GM12878 (cell line): ENCODE results near the gene SLC4A2. TPM values are rescaled to one million over a fixed set of nuclear protein-coding genes. Genes with fewer than 3 reads are reported as not detected.
A peak's percentile ranks its signal among the peaks of the same experiment; 100 is the strongest.

ENCODE experiments used
- ATAC-seq: fragments of 200-7000 bp; cut with Tn5 transposase; 3 replicates; pipeline ENCODE4 v1.9.1; 2020; ENCODE audit warnings: mild to moderate bottlenecking, moderate library complexity
- BruUV-seq: library from RNA; stranded (reverse); fragments of 400-500 nt; replicated peaks from 2 replicates; lab custom pipeline; 2021; lab: Mats Ljungman, UMichigan
- CTCF ChIA-PET: fragments of 300-600 bp; sonication (Branson Sonifier 250); formaldehyde crosslinking; extraction: SDS; loops from one replicate; lab custom pipeline; 2021; ENCODE audit warnings: inconsistent platforms; lab: Yijun Ruan, JAX
- POLR2A ChIA-PET: fragments of 350-600 bp; formaldehyde crosslinking; extraction: SDS; loops from one replicate; lab custom pipeline; 2021; ENCODE audit warnings: inconsistent platforms; lab: Charles Lee
- RAD21 ChIA-PET: fragments of 300-600 bp; sonication (Branson Sonifier 250); formaldehyde crosslinking; loops from one replicate; lab custom pipeline; 2023; ENCODE audit warnings: antibody characterized with exemption; ENCODE audit not compliant: unreplicated experiment; lab: Charles Lee
- SMC1A ChIA-PET: fragments of 300-600 bp; sonication (Branson Sonifier 250); formaldehyde crosslinking; loops from one replicate; lab custom pipeline; 2023; ENCODE audit not compliant: unreplicated experiment, uncharacterized antibody; lab: Charles Lee
- DNase-seq: peaks from one replicate; pipeline ENCODE4 v3.0.0-alpha.2; 2011; ENCODE audit warnings: low read depth, low spot score
- FAIRE-seq: peaks from 3 replicates; lab custom pipeline; 2011; peaks lifted over from hg19 to GRCh38; lab: Jason Lieb, UNC
- H2AFZ ChIP-seq: 2 replicates; pipeline ENCODE4 v1.6.0; 2011; ENCODE audit warnings: low read depth, low read length, control low read depth; ENCODE audit not compliant: control insufficient read depth
- H3K27ac ChIP-seq: 2 replicates; pipeline ENCODE4 v1.5.1; 2011; ENCODE audit warnings: control low read depth; ENCODE audit not compliant: control insufficient read depth, insufficient read depth
- H3K27me3 ChIP-seq, 2 experiments: replicated peaks in 1 of 2; 2 replicates each; pipeline versions ENCODE4 v1.6.0 to v1.6.1; 2011; ENCODE audit warnings: low read length in 1 of 2; ENCODE audit not compliant: control insufficient read depth in 2 of 2, insufficient read depth in 2 of 2
- H3K36me3 ChIP-seq, 2 experiments: 2 replicates each; pipeline ENCODE4 v1.5.1; 2011; ENCODE audit warnings: low read length in 1 of 2; ENCODE audit not compliant: control insufficient read depth in 2 of 2, insufficient read depth in 2 of 2
- H3K4me1 ChIP-seq: 2 replicates; pipeline ENCODE4 v1.6.1; 2011; ENCODE audit warnings: mild to moderate bottlenecking, low read length, moderate library complexity, mixed read lengths; ENCODE audit not compliant: control insufficient read depth, insufficient read depth
- H3K4me2 ChIP-seq: 2 replicates; pipeline ENCODE4 v1.6.0; 2011; ENCODE audit warnings: control low read depth; ENCODE audit not compliant: control insufficient read depth, insufficient read depth
- H3K4me3 ChIP-seq: fragments of 200-600 bp; sonication (generic); 2 replicates; pipeline ENCODE4 v1.5.1; 2016
- H3K79me2 ChIP-seq: 2 replicates; pipeline ENCODE4 v1.6.0; 2011; ENCODE audit warnings: low read length; ENCODE audit not compliant: control insufficient read depth, insufficient read depth
- H3K9ac ChIP-seq: 2 replicates; pipeline ENCODE4 v1.8.0; 2011; ENCODE audit warnings: low read length, control low read depth, mixed read lengths; ENCODE audit not compliant: control insufficient read depth, insufficient read depth
- H3K9me3 ChIP-seq: replicated peaks from 3 replicates; pipeline ENCODE4 v1.5.1; 2011; ENCODE audit warnings: mild to moderate bottlenecking, low read length; ENCODE audit not compliant: control insufficient read depth, insufficient read depth
- H4K20me1 ChIP-seq: 2 replicates; pipeline ENCODE4 v1.6.0; 2011; ENCODE audit not compliant: control insufficient read depth, insufficient read depth
- ATF2 ChIP-seq: IDR thresholded peaks from 2 replicates; pipeline ENCODE4 v1.6.1; 2012; ENCODE audit warnings: low read length, inconsistent platforms
- CREB1 ChIP-seq: IDR thresholded peaks from 2 replicates; pipeline ENCODE4 v1.6.1; 2012; ENCODE audit warnings: low read depth, mild to moderate bottlenecking, inconsistent platforms
- GATAD2B ChIP-seq: fragments of 450-650 bp; conservative IDR thresholded peaks from 2 replicates; pipeline ENCODE4 v1.6.1; 2017; ENCODE audit warnings: low read depth, mild to moderate bottlenecking, moderate library complexity
- JUNB ChIP-seq: IDR thresholded peaks from 2 replicates; pipeline ENCODE4 v1.6.1; 2016; ENCODE audit warnings: antibody characterized with exemption, mild to moderate bottlenecking
- NFIC ChIP-seq: IDR thresholded peaks from 2 replicates; pipeline ENCODE4 v1.6.1; 2012; ENCODE audit warnings: low read depth, mild to moderate bottlenecking, inconsistent platforms, low read length, moderate library complexity
- NFYB ChIP-seq: IDR thresholded peaks from 2 replicates; pipeline ENCODE4 v1.6.1; 2011; ENCODE audit warnings: low read depth, mild to moderate bottlenecking, low read length, improper control_type of control experiment, moderate library complexity; ENCODE audit not compliant: insufficient read depth
- NR2F1 ChIP-seq: fragments of 450-650 bp; conservative IDR thresholded peaks from 2 replicates; pipeline ENCODE4 v1.6.1; 2017; ENCODE audit warnings: mild to moderate bottlenecking
- WGBS: methylation state at CpG from one replicate; pipeline ENCODE4 v1.1.6; 2016; ENCODE audit warnings: low lambda C conversion rate; ENCODE audit not compliant: insufficient replicate concordance, insufficient coverage; ENCODE audit errors: missing lambda C conversion rate; 5-methylcytosine and 5-hydroxymethylcytosine counted together
- in situ Hi-C: fragments of 300-500 bp; cut with MboI; formaldehyde crosslinking; loops from 9 replicates; pipeline ENCODE4 v1.14.3; 2018; ENCODE audit warnings: mixed read lengths
- intact Hi-C: fragments of 100-400 bp; cut with micrococcal nuclease; formaldehyde crosslinking; loops from one replicate; pipeline ENCODE4 v1.14.2; 2022; ENCODE audit not compliant: unreplicated experiment
- polyA plus RNA-seq, 11 experiments: library from polyadenylated mRNA; depleted of rRNA in 4 of 11; unstranded in 6 of 11; stranded (reverse) in 5 of 11; fragments of >200 nt; fragmentation: Nextera tagmentation in 4 of 11; fragmentation: Illumina TruSeq in 1 of 11; extraction: Ambion mirVana in 4 of 11; extraction: Trizol in 1 of 11; gene quantifications; 1 replicate in 1 of 11; 2 replicates in 10 of 11; pipeline versions ENCODE4 v1.2.1 to v1.2.3, GENCODE V29; 2011 to 2016; ENCODE audit warnings: inconsistent platforms in 2 of 11, missing spikeins in 2 of 11, low read depth in 1 of 11
- total RNA-seq, 4 experiments: library from RNA; depleted of rRNA in 3 of 4; stranded (reverse); fragments of >200 nt in 3 of 4; fragmentation: Illumina TruSeq in 1 of 4; extraction: Trizol in 1 of 4; gene quantifications; 2 replicates each; pipeline versions ENCODE4 v1.2.1 to v1.2.3, GENCODE V29; 2013 to 2021

Gene SLC4A2
- total and polyA plus RNA-seq, 10 of the 15 experiments (the other 5 are each of a cell fraction or from before 2014, with no cell fraction given), result 2.7 to 78.6 (median 30.1) TPM

- no peak for TF ChIP-seq GATAD2B
- TF ChIP-seq JUNB, result no peak
- no peak for TF ChIP-seq NR2F1
- no peak for TF ChIP-seq CREB1
- no peak for TF ChIP-seq NFIC
These were observed 50.0 kb downstream of the SLC4A2 start (continued) for GRCh38 chr7:151109094-151110048.

GRCh38 chr7:151110236-151110940, 51.0 kb downstream of the SLC4A2 start:
- peak; percentile 6; the same call in 1 of the 3 replicates for ATAC-seq
- Histone ChIP-seq H3K4me3 (no peak overlapping the region), H3K9me3 (no peaks in the 10 kb centered on the region), H3K4me2 (no peak overlapping the region), H3K4me1 (no peaks in the 10 kb centered on the region), H3K36me3 (no peaks in the 10 kb centered on the region; a peak in 1 of 4 replicates), H3K79me2 (no peaks in the 10 kb centered on the region; the same call in none of the 2 replicates), H4K20me1 (peaks cover 3% of the 10 kb centered on the region; the same call in 1 of the 2 replicates), H3K27ac (no peak overlapping the region), H3K9ac (no peak overlapping the region), H2AFZ (no peak overlapping the region), H3K27me3 (no peaks in the 10 kb centered on the region)
- DNase-seq, result no peak
- no peak for FAIRE-seq
- RAD21 ChIA-PET, result interaction anchor here (0.8 to 1.6 kb wide), 4 partner anchors 10 to 96 kb away, joined by 3 to 5 read pairs (median 4); no protein-coding TSS in a partner anchor
- in situ Hi-C loops, result no loop called here
- 60% methylated on average over 11 of the region's 11 CpGs for WGBS
- TF ChIP-seq ATF2 (no peak), NFYB (no peak)
- CTCF ChIA-PET, result interaction anchor here (0.7 to 3.9 kb wide), 15 partner anchors 9 to 250 kb away, joined by 3 to 31 read pairs (median 6); partner anchors contain the start of gene ABCB8
- no TSS peak for BruUV-seq
- SMC1A ChIA-PET, result interaction anchor here (1.0 to 3.3 kb wide), 6 partner anchors 22 to 127 kb away, joined by 3 to 15 read pairs (median 3); partner anchors contain the start of gene ABCB8
- intact Hi-C loops, result loop anchor here (2.0 to 5.0 kb wide), 5 partner anchors 22 to 212 kb away; partner anchors contain the start of genes ABCB8 and SLC4A2
- POLR2A ChIA-PET, result no interaction called here
